PC-3 (cell line): ENCODE results near the gene SLAMF1. TPM values are rescaled to one million over a fixed set of nuclear protein-coding genes. Genes with fewer than 3 reads are reported as not detected.
"Not testable (repeated sequence)": the region's sequence is repeated elsewhere in the genome, so short reads cannot be mapped to it uniquely, and the experiment has no call there.

Experiments
- ATAC-seq: fragments of 200-7000 bp; cut with Tn5 transposase; 2 replicates; pipeline ENCODE4 v1.9.1; 2020; ENCODE audit warnings: mild to moderate bottlenecking, moderate library complexity
- BruUV-seq: library from RNA; stranded (reverse); fragments of 400-500 nt; replicated peaks from 2 replicates; lab custom pipeline; 2021; lab: Mats Ljungman, UMichigan
- CTCF ChIA-PET: fragments of 300-600 bp; sonication (Branson Sonifier 250); formaldehyde crosslinking; loops from one replicate; lab custom pipeline; 2022; ENCODE audit warnings: antibody characterized with exemption; lab: Charles Lee
- POLR2A ChIA-PET: fragments of 300-600 bp; sonication (Branson Sonifier 250); formaldehyde crosslinking; loops from one replicate; lab custom pipeline; 2022; ENCODE audit warnings: antibody characterized with exemption; ENCODE audit not compliant: unreplicated experiment; lab: Charles Lee
- DNase-seq: peaks from one replicate; pipeline ENCODE4 v3.0.0-alpha.2; 2015
- H2AFZ ChIP-seq: fragments of 300-600 bp; sonication (generic); 2 replicates; pipeline ENCODE4 v1.6.0; 2016; ENCODE audit warnings: antibody characterized with exemption, low read length
- H3F3A ChIP-seq: fragments of 300-600 bp; sonication (generic); one replicate; pipeline ENCODE4 v1.6.0; 2017; ENCODE audit warnings: antibody characterized with exemption, low read length, control low read depth, mild to moderate bottlenecking; ENCODE audit not compliant: unreplicated experiment
- H3K27ac ChIP-seq: fragments of 300-600 bp; sonication (generic); 2 replicates; pipeline ENCODE4 v1.5.1; 2016; ENCODE audit warnings: mild to moderate bottlenecking, low read length
- H3K27me3 ChIP-seq: fragments of 300-600 bp; sonication (generic); 2 replicates; pipeline ENCODE4 v1.6.1; 2016; ENCODE audit warnings: low read length, mixed read lengths
- H3K36me3 ChIP-seq: fragments of 300-600 bp; sonication (generic); 2 replicates; pipeline ENCODE4 v1.6.1; 2016; ENCODE audit warnings: low read depth, mixed run types, low read length, mixed read lengths
- H3K4me1 ChIP-seq: fragments of 300-600 bp; sonication (generic); 2 replicates; pipeline ENCODE4 v1.5.1; 2016; ENCODE audit warnings: low read length; ENCODE audit not compliant: insufficient read depth
- H3K4me2 ChIP-seq: fragments of 300-600 bp; sonication (generic); 2 replicates; pipeline ENCODE4 v1.6.0; 2016; ENCODE audit warnings: low read length
- H3K4me3 ChIP-seq: fragments of 300-600 bp; sonication (generic); 2 replicates; pipeline ENCODE4 v1.5.1; 2016; ENCODE audit warnings: mild to moderate bottlenecking, low read length, mixed read lengths
- H3K79me2 ChIP-seq: fragments of 300-600 bp; sonication (generic); 2 replicates; pipeline ENCODE4 v1.6.1; 2017; ENCODE audit warnings: low read length, mixed read lengths
- H3K9ac ChIP-seq: fragments of 300-600 bp; sonication (generic); 2 replicates; pipeline ENCODE4 v1.6.0; 2016; ENCODE audit warnings: mild to moderate bottlenecking, low read length
- H3K9me2 ChIP-seq: fragments of 300-600 bp; sonication (generic); replicated peaks from 2 replicates; pipeline ENCODE4 v1.6.1; 2016; ENCODE audit warnings: mixed run types, low read length, mixed read lengths
- H3K9me3 ChIP-seq: fragments of 300-600 bp; sonication (generic); 2 replicates; pipeline ENCODE4 v1.6.1; 2016; ENCODE audit warnings: low read length, mixed read lengths
- H4K20me1 ChIP-seq: fragments of 300-600 bp; sonication (generic); 2 replicates; pipeline ENCODE4 v1.6.1; 2016; ENCODE audit warnings: low read length, mixed read lengths
- CTCF ChIP-seq: fragments of 300-600 bp; sonication (generic); conservative IDR thresholded peaks from 2 replicates; pipeline ENCODE4 v1.5.1; 2017; ENCODE audit warnings: antibody characterized with exemption, low read depth, mild to moderate bottlenecking, low read length
- EZH2 ChIP-seq: fragments of 300-600 bp; sonication (generic); IDR thresholded peaks from one replicate; pipeline ENCODE4 v1.6.1; 2017; ENCODE audit warnings: antibody characterized with exemption, mild to moderate bottlenecking, low read length; ENCODE audit not compliant: unreplicated experiment
- EZH2phosphoT487 ChIP-seq: fragments of 300-600 bp; sonication (generic); IDR thresholded peaks from 2 replicates; pipeline ENCODE4 v1.6.1; 2018; ENCODE audit warnings: mild to moderate bottlenecking, antibody characterized with exemption, low read length, borderline replicate concordance
- intact Hi-C: fragments of 100-400 bp; cut with micrococcal nuclease; formaldehyde crosslinking; loops from 2 replicates; pipeline ENCODE4 v1.9.0; 2023
- total RNA-seq: library from RNA; depleted of rRNA; stranded (reverse); fragments of >200 nt; gene quantifications from 2 replicates; pipeline ENCODE4 v1.2.3, GENCODE V29; 2014

SLAMF1 gene
- total RNA-seq, 1 experiment from 2014 or later: not detected

GRCh38 chr1:160560806-160561205 lies 86.0 kb downstream of the SLAMF1 start:
- ChIA-PET POLR2A (no interaction called here), CTCF (no interaction called here)
- no peak for DNase-seq

GRCh38 chr1:160560045-160560705 lies 86.7 kb downstream of the SLAMF1 start:
- ChIA-PET POLR2A (no interaction called here), CTCF (no interaction called here)
- Histone ChIP-seq H3F3A (no peaks in the 10 kb centered on the region), H3K9me3 (no peaks in the 10 kb centered on the region), H3K79me2 (no peaks in the 10 kb centered on the region), H3K4me1 (no peaks in the 10 kb centered on the region), H2AFZ (no peak overlapping the region), H3K36me3 (no peaks in the 10 kb centered on the region), H3K4me2 (no peak overlapping the region), H3K4me3 (no peak overlapping the region), H3K27me3 (peaks cover 61% of the 10 kb centered on the region), H3K9me2 (no peaks in the 10 kb centered on the region), H3K9ac (no peak overlapping the region), H4K20me1 (no peaks in the 10 kb centered on the region), H3K27ac (no peak overlapping the region)
- ATAC-seq (no peak), DNase-seq (no peak)
- intact Hi-C loops: no loop called here
- no peak for TF ChIP-seq EZH2
- TF ChIP-seq CTCF: no peak
- no peak for TF ChIP-seq EZH2phosphoT487
- BruUV-seq: no TSS peak

More at GRCh38 chr1:160560806-160561205, 86.0 kb downstream of the SLAMF1 start:
- no peak overlapping the region for H3K4me2 ChIP-seq
- TF ChIP-seq EZH2 (no peak), EZH2phosphoT487 (no peak), CTCF (no peak)
- no peaks in the 10 kb centered on the region for H3K9me2 ChIP-seq
- no peak overlapping the region for H2AFZ ChIP-seq
- intact Hi-C loops: no loop called here
- peaks cover 62% of the 10 kb centered on the region for H3K27me3 ChIP-seq
- H3F3A ChIP-seq: no peaks in the 10 kb centered on the region
- H3K9ac ChIP-seq: no peak overlapping the region
- BruUV-seq: no TSS peak
- no peaks in the 10 kb centered on the region for H3K4me1 ChIP-seq
- H3K27ac ChIP-seq: no peak overlapping the region
- H3K9me3 ChIP-seq: no peaks in the 10 kb centered on the region
- H3K36me3 ChIP-seq: no peaks in the 10 kb centered on the region
- H3K79me2 ChIP-seq: no peaks in the 10 kb centered on the region
- no peak for ATAC-seq
- no peaks in the 10 kb centered on the region for H4K20me1 ChIP-seq
- H3K4me3 ChIP-seq: no peak overlapping the region

- H3K4me2 ChIP-seq, H3K9me3 ChIP-seq, DNase-seq, H3K4me1 ChIP-seq, H3K9me2 ChIP-seq, H3K9ac ChIP-seq, CTCF ChIA-PET, H3K4me3 ChIP-seq, H4K20me1 ChIP-seq, H3K79me2 ChIP-seq, H2AFZ ChIP-seq, H3F3A ChIP-seq, intact Hi-C loops, H3K36me3 ChIP-seq, H3K27ac ChIP-seq, POLR2A ChIA-PET, ATAC-seq, BruUV-seq: not testable (repeated sequence)
- H3K27me3 ChIP-seq: peaks cover 56% of the 10 kb centered on the region
Observed at GRCh38 chr1:160559437-160559836, 87.4 kb downstream of the SLAMF1 start.
